Cardiac muscle cell (in vitro differentiated cells and primary cell): Measurements from ENCODE around the gene NR2E1. TPM values are rescaled to one million over a fixed set of nuclear protein-coding genes. Genes with fewer than 3 reads are reported as not detected.

Source experiments
- DNase-seq, 2 donors: peaks; one replicate each; pipeline versions ENCODE4 v3.0.0 to v3.0.0-alpha.2; 2010 to 2017; ENCODE audit warnings: low read depth in 1 of 2, low spot score in 1 of 2
- H3K27ac ChIP-seq: fragments of 200-600 bp; sonication (generic); 2 replicates; pipeline ENCODE4 v1.5.1; 2016
- H3K27me3 ChIP-seq: fragments of 200-600 bp; sonication (generic); 2 replicates; pipeline ENCODE4 v1.6.0; 2016; ENCODE audit warnings: control low read depth
- H3K36me3 ChIP-seq: fragments of 200-600 bp; sonication (generic); 2 replicates; pipeline ENCODE4 v1.5.1; 2016; ENCODE audit warnings: control low read depth
- H3K4me1 ChIP-seq: fragments of 200-600 bp; sonication (generic); 2 replicates; pipeline ENCODE4 v1.8.1; 2017; ENCODE audit warnings: low read depth, mild to moderate bottlenecking, mixed run types
- H3K4me3 ChIP-seq: fragments of 200-600 bp; sonication (generic); 2 replicates; pipeline ENCODE4 v1.5.1; 2016; ENCODE audit warnings: mild to moderate bottlenecking
- H3K9me3 ChIP-seq: fragments of 200-600 bp; sonication (generic); 2 replicates; pipeline ENCODE4 v1.5.1; 2017; ENCODE audit warnings: low read depth, mild to moderate bottlenecking, control low read depth
- CTCF ChIP-seq: IDR thresholded peaks from 2 replicates; pipeline ENCODE4 v1.5.1; 2012; ENCODE audit warnings: low read depth, mild to moderate bottlenecking, low read length
- polyA plus RNA-seq: library from polyadenylated mRNA; unstranded; fragments of >200 nt; fragmentation: Nextera tagmentation; extraction: Ambion mirVana; gene quantifications from 2 replicates; pipeline ENCODE4 v1.2.1, GENCODE V29; 2016
- total RNA-seq: library from RNA; depleted of rRNA; stranded (reverse); fragments of >200 nt; gene quantifications from 2 replicates; pipeline ENCODE4 v1.2.3, GENCODE V29; 2016

NR2E1 gene
- total and polyA plus RNA-seq, 2 experiments from 2014 or later: not detected

- H3K4me1 ChIP-seq: no peaks in the 10 kb centered on the region
- no peak for DNase-seq
- no peaks in the 10 kb centered on the region for H3K36me3 ChIP-seq
- H3K27me3 ChIP-seq: peaks cover 100% of the 10 kb centered on the region
- no peaks in the 10 kb centered on the region for H3K9me3 ChIP-seq
- no peak for TF ChIP-seq CTCF
- peak overlapping the region; percentile 11 for H3K4me3 ChIP-seq
- H3K27ac ChIP-seq: no peak overlapping the region
These were observed 9.9 kb downstream of the NR2E1 start for GRCh38 chr6:108175592-108176279.

- H3K4me1 ChIP-seq: no peaks in the 10 kb centered on the region
- H3K9me3 ChIP-seq: no peaks in the 10 kb centered on the region
- H3K27me3 ChIP-seq: peaks cover 100% of the 10 kb centered on the region
- H3K36me3 ChIP-seq: no peaks in the 10 kb centered on the region
- no peak overlapping the region for H3K27ac ChIP-seq
- H3K4me3 ChIP-seq: peak overlapping the region; percentile 11
- no peak for DNase-seq
- TF ChIP-seq CTCF: no peak
These were observed 10.7 kb downstream of the NR2E1 start for GRCh38 chr6:108176281-108177089.

- Histone ChIP-seq H3K4me1 (no peaks in the 10 kb centered on the region), H3K9me3 (no peaks in the 10 kb centered on the region), H3K27ac (no peak overlapping the region), H3K4me3 (no peak overlapping the region), H3K36me3 (no peaks in the 10 kb centered on the region), H3K27me3 (peaks cover 94% of the 10 kb centered on the region)
- no peak for DNase-seq
- TF ChIP-seq CTCF: no peak
These were observed 13.9 kb downstream of the NR2E1 start for GRCh38 chr6:108179741-108180140.

GRCh38 chr6:108180266-108180665 lies 14.4 kb downstream of the NR2E1 start:
- no peak overlapping the region for H3K4me3 ChIP-seq
- DNase-seq: no peak
- TF ChIP-seq CTCF: no peak
- peaks cover 94% of the 10 kb centered on the region for H3K27me3 ChIP-seq
- no peaks in the 10 kb centered on the region for H3K4me1 ChIP-seq
- no peaks in the 10 kb centered on the region for H3K9me3 ChIP-seq
- H3K27ac ChIP-seq: no peak overlapping the region
- H3K36me3 ChIP-seq: no peaks in the 10 kb centered on the region

- no peaks in the 10 kb centered on the region for H3K4me1 ChIP-seq
- no peaks in the 10 kb centered on the region for H3K36me3 ChIP-seq
- no peak overlapping the region for H3K27ac ChIP-seq
- TF ChIP-seq CTCF: no peak
- DNase-seq: no peak
- peaks cover 94% of the 10 kb centered on the region for H3K27me3 ChIP-seq
- no peak overlapping the region for H3K4me3 ChIP-seq
- H3K9me3 ChIP-seq: no peaks in the 10 kb centered on the region
These were observed 15.0 kb downstream of the NR2E1 start for GRCh38 chr6:108180776-108181175.
